Uterus (tissue), 2 donors: Measurements from ENCODE around the gene KCNJ9.
"Not testable (repeated sequence)": the region's sequence is repeated elsewhere in the genome, so short reads cannot be mapped to it uniquely, and the experiment has no call there.

Experiments used
- CTCF ChIP-seq, 4 experiments: fragments of 200-600 bp in 2 of 4; fragments of 450-650 bp in 2 of 4; sonication (generic) in 2 of 4; IDR thresholded peaks; one replicate each; pipeline ENCODE4 v1.5.1; 2016 to 2019; ENCODE audit warnings: antibody characterized with exemption in 4 of 4, mild to moderate bottlenecking in 2 of 4, moderate library complexity in 1 of 4
- POLR2A ChIP-seq, 2 donors: fragments of 450-650 bp; IDR thresholded peaks; one replicate each; pipeline ENCODE4 v1.6.1; 2016; ENCODE audit warnings: antibody characterized with exemption in 2 of 2, mild to moderate bottlenecking in 1 of 2, moderate library complexity in 1 of 2

- not testable (repeated sequence) for TF ChIP-seq CTCF, POLR2A (IDR thresholded peaks at IDR 0.05)
Observed at GRCh38 chr1:160050182-160050581, 31.2 kb upstream of the KCNJ9 start.
